Right renal pelvis (tissue), 4 donors: ENCODE results near the gene TMEM239. TPM values are rescaled to one million over a fixed set of nuclear protein-coding genes. Genes with fewer than 3 reads are reported as not detected.
A peak's percentile ranks its signal among the peaks of the same experiment; 100 is the strongest.
"Not testable (repeated sequence)": the region's sequence is repeated elsewhere in the genome, so short reads cannot be mapped to it uniquely, and the experiment has no call there.

Source experiments
- DNase-seq, 4 donors: peaks; one replicate each; pipeline ENCODE4 v3.0.0-alpha.2; 2013; ENCODE audit warnings: low read depth in 4 of 4, low spot score in 3 of 4, missing footprints in 1 of 4
- polyA plus RNA-seq, 4 donors: library from polyadenylated mRNA; unstranded; fragments of 120-200 nt; gene quantifications; one replicate each; pipeline ENCODE4 v1.2.1, GENCODE V29; 2013; ENCODE audit not compliant: insufficient read length in 4 of 4

Gene TMEM239
- polyA plus RNA-seq, 4 donors = 0.01 to 0.17 (median 0.11) TPM

DNA sequence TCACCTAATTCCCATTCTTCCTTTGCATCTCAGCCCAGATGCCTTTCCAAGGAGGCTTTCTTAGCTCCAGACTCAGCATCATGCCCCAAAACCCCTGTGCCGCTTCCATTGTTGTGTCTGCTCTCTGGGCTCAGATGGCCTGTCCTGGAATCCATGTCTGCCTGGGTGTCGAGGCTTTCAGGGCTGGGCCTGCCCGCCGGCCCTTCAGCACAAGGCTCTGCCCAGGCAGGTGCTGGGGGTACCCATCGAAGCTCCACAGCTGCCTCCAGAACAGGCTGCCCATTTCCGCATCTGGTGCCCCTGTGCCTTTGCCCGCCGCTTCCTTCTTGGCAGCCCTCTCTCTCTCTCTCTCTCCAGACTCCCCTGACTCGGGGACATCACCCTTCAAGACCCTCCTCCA, 16.9 kb upstream of the TMEM239 start:
- no peak for DNase-seq

DNA sequence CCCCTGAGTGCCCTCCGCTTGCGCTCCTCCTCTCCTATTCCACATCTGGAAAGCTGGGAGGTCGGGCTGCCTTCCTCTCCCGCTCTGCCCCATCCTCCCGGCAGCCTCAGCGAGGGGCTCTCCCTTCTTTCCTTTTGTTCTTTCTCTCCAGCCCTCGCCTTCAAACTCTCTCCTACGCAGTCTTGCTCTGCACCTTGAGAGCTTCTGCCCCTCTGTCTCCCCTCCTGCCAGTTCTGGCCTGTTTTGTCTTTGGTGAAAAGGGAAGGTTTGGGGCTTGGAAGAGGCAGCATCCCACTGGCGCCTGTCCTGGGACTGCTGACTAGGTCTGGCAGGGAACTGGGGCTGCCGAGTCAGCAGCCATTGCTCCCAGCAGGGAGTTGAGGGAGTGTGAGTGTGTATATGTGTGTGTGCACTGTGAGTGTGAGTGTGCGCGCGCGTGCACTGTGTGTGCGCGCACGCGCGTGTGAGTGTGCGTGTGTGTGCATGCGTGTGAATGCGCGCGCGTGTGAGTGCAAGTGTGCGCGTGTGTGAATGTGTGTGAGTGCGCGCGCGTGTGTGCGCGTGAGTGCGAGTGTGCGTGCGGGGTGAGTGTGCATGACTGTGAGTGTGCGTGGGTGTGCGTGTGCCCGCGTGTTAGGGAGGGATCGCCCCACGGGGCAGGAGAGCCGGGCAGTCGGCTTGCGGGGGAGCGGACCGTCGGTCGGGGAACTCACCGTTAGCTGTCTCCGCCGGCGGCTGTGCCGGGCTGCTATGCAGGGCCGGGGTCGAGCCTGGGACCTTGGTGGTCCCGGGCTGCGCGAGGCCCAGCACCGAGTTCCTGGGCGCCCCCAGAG, 16.3 kb upstream of the TMEM239 start:
- no peak for DNase-seq

DNA sequence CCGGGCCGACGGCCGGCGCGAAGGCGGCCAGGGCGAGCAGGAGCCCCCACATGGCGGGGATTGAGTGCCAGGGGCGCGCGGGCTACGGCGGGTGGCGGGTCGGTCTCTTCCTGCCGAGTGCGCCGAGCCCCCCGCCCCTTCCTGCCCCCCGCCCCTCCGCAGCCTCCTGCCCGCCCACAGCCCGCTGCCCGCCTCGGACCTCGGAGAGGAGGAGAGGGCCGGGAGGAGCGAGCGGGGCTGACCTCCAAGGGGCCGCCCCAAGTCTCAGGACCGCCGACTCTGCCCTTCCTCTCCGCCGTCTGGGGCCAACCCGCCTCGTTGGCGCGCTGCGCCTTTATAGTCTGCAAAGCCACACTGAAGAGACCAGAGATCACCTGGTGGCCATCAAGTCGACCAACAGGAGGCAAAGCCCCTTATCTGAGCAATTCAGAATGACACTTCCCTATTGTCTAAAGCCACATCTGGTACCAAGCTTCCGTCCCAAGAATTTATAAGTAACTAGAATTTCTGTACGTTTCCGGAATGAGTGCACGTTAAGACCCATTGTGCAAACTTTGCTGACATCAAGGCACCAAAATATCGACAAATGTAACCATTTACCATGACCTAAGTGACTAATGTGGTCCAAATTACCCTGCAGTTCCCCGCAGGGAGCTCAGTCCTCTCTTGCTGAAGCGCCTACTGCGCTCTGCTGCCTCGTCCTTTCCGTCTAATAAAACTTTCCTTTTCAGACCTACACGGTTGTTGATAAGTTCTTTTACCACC, 15.5 kb upstream of the TMEM239 start, which contains the start of gene CPXM1:
TSS of gene CPXM1 (minus strand) at position 107 of the 765 bp plus-strand sequence. CDS start at position 52, 55 bp downstream.
- DNase-seq = no peak

DNA sequence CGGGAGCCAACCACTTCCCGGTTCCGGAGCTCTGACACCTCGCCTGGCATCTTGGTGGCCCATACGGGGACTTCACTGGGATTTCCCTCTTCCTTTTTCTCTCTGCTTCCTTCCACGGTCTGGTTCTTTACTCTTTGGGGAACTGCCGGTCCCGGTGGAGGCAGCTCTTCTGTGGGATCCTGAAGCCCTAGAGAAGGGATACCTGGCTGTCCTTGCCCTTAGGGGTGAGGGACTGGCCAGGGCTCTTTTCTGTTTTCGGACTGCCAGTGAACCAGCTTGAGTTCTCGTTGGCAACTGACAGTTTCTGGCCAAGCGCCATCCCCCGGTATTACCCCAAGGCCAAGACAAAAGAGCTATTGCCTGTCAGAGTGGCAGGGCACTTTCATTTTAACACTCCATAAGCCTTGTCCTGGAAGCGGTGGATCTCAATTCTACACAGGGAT, 14.9 kb upstream of the TMEM239 start:
- DNase-seq = no peak

DNA sequence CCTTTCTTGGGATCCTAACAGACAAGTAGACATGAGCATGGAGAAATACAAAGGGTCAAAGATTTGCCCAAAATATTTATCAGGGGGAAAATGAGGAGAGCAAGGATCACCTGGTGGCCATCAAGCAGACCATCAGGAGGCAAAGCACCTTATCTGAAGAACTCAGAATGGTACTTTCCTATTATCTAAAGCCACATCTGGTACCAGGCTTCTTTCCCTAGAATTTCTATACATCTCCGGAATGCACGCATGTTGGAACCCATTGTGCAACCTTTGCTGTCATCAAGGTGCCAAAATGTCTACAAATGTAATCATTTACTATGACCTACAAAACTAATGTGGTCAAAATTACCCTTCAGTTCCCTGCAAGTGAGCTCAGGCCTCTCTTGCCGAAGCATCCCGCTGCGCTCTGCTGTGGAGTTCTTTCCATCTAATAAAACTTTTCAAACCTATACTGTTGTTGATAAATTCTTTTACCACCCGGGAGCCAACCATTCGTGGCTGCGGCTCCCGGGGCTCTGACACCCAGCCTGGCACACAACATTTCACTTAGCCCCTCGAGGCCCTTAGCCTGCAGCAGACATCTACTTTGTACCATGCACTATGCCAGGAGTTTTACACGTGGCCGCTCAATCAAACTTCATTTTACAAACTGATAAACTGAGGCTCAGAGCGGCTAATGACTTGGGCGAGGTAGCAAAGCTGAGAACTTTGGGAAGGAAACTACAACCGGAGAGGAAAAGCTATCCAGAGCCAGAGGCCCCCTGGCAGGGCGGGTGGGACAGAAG, 11.9 kb upstream of the TMEM239 start:
- DNase-seq = no peak

DNA sequence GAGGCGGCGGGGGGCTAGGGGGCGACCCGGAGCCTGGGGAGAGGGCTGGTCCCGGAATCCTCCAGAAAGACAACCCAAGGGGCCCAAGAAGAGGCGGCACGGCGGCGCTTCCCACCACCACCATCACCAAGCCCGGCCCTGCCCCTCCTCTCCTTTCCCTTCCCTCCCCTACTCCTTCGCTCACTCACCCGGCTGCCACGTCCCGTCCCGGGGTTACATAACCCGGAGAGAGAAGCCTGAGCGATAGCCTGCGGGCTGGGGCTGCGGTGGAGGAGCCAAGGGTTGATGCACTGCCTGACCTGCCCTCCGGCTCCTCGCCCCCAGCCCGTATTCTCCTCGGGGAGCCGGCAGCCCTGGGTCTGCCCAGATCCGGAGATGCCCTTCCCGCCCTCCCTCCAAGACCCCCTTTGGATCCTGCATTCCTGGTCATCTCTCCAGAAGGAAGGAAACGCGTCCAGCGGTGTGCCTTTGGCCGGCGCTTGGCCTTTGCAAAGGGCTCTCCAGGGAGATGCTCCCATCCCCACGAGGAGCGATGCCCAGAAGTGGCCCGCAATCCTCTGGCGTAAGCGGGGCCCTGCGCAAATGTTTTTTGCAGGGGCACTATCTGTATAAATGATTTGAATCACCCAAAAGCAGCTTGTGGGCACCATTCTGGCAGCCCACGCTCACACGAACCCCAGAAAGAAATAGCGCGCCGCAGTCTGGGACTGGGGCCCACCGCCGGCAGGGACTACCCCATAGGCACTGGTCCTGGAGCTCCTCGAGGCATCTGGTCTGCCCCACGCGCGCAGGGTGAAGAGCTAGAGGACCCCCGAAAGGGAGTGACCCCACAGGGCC, 11.1 kb upstream of the TMEM239 start:
- no peak for DNase-seq

DNA sequence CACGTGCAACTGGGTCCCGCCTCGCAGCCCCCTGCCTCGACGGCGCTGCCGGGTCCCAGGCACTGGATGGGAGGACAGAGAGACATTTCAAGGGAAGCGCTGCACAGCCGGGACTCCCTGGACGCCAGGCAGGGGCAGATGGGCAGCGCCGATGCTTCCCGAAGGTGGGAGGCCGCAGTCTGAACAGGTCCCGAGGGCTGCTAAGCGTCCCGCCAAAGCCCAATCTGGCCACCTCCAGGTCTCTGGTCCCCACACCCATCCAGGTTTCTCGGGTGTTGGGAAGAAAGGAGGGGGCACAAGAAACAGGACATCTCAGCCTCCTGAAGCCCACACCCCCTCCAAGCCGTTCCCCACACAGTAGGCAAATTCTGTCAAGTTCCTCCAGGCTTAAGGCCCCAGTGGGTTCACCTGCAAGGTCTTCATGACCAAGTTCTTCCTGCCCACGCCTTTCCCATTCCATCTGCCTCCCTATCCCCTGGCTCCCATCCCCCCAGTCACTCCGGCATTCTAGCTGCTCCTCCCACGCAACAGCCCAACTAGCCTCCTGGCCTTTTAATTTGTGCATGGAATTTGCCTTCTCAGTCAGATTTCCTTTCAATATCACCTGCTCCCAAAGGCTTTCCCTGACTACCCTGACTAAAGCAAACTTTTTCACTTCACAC, 10.3 kb upstream of the TMEM239 start:
- peak in 2 of 4 donors; percentile 40 to 52 for DNase-seq

DNA sequence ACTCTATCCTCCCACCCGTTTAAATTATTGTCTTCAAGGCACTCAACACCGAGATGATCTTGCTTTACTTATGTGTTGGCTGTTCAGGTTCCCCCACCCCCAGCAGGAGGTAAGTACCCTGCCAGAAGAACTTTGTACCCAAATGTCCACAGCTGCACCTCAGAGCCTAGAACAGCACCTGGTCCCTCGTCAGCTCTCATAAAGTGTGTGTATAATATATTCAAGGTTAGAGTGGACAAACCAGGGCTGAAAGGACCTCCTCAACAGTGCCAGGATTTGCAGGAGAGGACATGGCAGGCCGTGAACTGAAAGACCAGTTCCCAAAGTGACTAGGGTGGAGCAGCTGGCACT, 9.8 kb upstream of the TMEM239 start:
- DNase-seq = no peak

DNA sequence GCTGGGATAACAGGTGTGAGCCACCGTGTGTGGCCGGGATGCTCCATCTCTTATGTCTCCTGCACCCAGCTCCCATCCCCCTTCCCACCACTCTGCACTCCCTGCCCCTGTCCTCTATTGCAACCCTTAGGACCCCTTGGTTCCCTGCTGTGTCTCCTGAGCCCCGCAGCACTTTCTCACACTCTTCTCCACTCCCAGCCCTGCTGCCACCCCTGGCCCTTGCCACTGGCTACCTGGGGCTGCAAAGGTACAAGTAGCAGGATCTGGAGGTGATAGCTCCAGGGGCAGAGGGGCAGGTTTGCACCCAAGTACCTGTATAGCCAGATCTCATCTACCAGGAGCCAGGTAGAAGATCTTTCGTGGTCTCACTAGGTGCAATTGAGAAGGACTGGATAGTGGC, 9.1 kb upstream of the TMEM239 start:
- DNase-seq = no peak

DNA sequence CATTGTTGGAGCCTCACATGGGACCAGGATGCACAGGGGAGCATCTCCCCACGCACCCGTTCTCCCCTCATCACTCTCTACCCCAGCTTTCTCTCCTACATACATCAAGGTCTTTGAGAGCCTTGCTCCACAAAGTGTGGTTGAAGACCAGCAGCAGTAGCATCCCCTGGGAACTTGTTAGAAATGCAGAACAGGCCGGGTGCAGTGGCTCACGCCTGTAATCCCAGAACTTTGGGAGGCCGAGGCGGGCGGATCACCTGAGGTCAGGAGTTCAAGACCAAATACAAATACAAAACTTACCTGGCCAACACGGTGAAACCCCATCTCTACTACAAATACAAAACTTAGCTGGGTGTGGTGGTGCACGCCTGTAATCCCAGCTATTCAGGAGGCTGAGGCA, 8.2 kb upstream of the TMEM239 start:
- DNase-seq = not testable (repeated sequence)

DNA sequence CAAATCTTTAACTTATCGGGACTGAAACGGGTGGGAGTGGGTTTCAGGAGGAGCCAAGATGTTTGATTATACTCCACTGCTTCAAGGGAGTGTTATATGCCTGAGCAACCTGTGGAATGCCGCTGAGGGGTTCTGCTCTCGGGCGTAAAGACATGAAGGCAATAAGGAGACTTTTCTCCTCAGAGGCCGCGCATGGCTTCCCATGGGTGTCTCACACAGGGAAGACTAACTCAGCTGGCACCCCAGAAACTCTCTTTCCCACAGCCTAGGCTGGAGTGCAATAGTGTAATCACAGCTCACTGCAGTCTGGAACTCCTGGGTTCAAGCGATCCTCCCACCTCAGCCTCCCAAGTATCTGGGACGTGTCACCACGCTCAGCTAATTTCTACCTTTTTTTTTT, 6.5 kb upstream of the TMEM239 start:
- DNase-seq = no peak

DNA sequence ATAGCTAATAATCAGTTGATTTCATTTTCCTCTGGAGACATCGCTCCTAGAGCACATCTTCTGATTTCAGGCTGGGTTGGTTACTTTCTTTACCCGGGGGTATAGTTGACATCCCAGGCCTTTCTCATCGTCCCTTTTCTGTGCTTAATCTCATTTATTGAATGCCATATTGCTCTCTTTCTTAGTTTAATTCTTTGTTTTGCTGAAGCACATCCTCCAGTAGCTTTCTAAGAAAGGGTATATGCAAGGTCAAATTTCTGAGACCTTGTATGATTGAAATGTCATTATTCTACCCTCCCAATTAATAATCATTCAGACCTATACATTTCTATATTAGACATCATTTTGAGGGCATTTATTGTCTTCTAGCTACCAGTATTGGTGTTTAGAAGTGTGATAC, 4.0 kb upstream of the TMEM239 start:
- no peak for DNase-seq

DNA sequence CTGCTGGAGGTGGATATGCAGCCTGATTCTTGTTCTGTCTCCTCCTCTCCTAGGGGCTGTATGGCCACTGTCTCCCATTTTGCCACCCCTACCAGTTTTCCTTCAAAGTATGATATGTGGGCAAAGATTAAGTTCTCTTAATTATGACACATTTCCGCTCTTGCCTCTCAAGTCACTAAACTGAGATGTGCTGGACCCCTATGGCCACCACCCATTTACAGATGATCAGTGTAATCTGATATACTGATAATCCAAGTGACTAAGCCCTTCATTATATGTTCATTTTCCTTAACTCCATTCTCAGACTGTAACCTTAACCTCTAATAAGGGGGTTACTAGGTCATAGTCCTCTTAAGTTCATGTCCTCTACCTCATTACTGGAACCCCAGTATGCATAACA, 2.1 kb upstream of the TMEM239 start:
- DNase-seq = no peak

DNA sequence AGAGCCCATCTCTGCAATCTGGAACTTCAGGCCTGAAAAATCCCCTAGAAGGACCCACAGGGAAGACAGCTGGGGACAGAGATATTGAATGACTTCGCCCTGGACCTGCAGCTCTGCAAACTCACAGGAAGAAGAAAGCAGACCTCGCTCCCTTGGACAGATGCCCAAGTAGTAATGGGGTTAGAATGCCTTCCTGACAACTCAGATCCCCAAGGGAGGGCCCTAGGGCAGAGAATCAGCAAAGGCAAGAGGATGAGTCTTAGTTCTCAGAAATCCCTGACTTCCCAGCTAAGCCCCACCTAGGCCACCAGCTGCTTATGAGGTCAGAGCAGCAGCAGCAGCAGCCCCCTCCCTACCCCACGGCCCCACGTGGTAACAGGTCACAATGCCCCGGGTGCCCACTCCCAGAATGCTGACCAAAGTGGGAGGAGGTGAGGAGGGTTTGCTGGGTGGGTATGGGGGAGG, 1.5 kb upstream of the TMEM239 start, which contains the start of gene C20orf141:
TSS of gene C20orf141 (plus strand) at position 401 of the 465 bp plus-strand sequence. CDS start 198 bp downstream, outside the sequence.
- no peak for DNase-seq

DNA sequence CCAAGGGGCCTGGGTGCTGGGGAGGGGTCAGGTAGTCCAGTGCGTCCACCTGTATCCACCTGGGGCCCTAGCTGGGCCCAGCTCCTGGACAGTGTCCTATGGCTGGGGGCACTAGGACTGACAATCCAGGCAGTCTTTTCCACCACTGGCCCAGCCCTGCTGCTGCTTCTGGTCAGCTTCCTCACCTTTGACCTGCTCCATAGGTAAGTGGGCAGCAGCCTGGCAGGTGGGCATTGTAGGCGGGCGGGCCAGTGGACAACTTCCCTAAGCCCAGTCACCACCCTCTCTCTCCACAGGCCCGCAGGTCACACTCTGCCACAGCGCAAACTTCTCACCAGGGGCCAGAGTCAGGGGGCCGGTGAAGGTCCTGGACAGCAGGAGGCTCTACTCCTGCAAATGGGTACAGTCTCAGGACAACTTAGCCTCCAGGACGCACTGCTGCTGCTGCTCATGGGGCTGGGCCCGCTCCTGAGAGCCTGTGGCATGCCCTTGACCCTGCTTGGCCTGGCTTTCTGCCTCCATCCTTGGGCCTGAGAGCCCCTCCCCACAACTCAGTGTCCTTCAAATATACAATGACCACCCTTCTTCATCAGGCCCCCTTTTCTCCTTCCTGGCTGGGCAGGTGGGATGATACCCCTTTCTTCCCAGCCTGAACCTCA, 793 bp upstream of the TMEM239 start:
- DNase-seq = no peak

DNA sequence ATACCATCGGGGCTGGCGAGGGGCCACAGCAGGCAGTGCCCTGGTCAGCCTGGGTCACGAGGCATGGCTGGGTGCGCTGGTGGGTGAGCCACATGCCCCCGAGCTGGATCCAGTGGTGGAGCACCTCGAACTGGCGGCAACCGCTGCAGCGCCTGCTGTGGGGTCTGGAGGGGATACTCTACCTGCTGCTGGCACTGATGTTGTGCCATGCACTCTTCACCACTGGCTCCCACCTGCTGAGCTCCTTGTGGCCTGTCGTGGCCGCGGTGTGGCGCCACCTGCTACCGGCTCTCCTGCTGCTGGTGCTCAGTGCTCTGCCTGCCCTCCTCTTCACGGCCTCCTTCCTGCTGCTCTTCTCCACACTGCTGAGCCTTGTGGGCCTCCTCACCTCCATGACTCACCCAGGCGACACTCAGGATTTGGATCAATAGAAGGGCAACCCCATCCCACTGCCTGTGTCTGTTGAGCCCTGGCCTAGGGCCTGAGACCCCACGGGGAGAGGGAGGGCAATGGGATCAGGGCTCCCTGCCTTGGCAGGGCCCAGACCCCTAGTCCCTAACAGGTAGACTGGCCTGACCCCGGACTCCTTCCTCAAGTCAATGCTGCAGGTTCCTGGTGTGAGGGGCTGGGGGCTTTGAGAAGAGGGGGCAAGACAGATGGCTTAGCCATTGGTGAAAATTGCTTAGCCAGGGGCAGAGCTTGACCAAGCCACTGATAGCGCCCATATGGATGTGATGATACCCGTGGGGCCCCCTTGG, 598 bp downstream of the TMEM239 start:
- DNase-seq = no peak

DNA sequence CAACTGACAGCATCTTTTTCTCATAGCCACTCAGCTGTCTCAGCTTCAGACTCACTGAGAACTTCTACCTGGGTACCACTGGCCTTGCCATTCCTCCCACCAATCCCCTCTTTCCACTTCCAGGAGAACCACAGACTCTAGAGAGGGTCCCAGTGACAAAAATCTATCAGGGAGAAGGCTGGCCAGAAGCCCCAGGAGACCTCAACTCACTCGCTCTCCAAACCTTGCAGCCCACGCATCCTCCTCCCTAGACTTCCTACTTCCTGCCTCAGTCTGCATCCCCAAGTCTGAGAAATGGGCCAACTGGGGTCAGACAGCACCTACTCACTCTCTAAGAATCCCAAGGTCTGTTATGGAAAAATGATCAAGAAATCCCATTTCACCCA, 1.2 kb downstream of the TMEM239 start:
- DNase-seq = no peak
